DOHH2 (cell line): Measurements from ENCODE around the gene API5.
A peak's percentile ranks its signal among the peaks of the same experiment; 100 is the strongest.

Experiments used
- H3F3A ChIP-seq: fragments of 200-600 bp; sonication (generic), shearing (Covaris generic); 2 replicates; pipeline ENCODE4 v1.6.0; 2016; ENCODE audit warnings: antibody characterized with exemption, mild to moderate bottlenecking; ENCODE audit not compliant: control insufficient read depth, insufficient read depth
- H3K27ac ChIP-seq: fragments of 200-600 bp; sonication (generic); 2 replicates; pipeline ENCODE4 v1.5.1; 2014; ENCODE audit warnings: low read depth, mild to moderate bottlenecking, low read length, moderate library complexity
- H3K27me3 ChIP-seq: fragments of 200-600 bp; sonication (generic); 2 replicates; pipeline ENCODE4 v1.6.1; 2014; ENCODE audit warnings: mild to moderate bottlenecking, low read length, mixed read lengths; ENCODE audit not compliant: control insufficient read depth
- H3K36me3 ChIP-seq: fragments of 200-600 bp; sonication (generic); 2 replicates; pipeline ENCODE4 v1.6.1; 2014; ENCODE audit warnings: mild to moderate bottlenecking, low read length, moderate library complexity, mixed read lengths; ENCODE audit not compliant: control insufficient read depth
- H3K4me1 ChIP-seq: fragments of 200-600 bp; sonication (generic); 2 replicates; pipeline ENCODE4 v1.6.1; 2014; ENCODE audit warnings: mild to moderate bottlenecking, low read length, mixed read lengths; ENCODE audit not compliant: control insufficient read depth
- H3K4me2 ChIP-seq: fragments of 200-600 bp; sonication (generic); 2 replicates; pipeline ENCODE4 v1.6.0; 2014; ENCODE audit warnings: mild to moderate bottlenecking, low read length, moderate library complexity
- H3K4me3 ChIP-seq: fragments of 200-600 bp; sonication (generic); 2 replicates; pipeline ENCODE4 v1.5.1; 2014; ENCODE audit warnings: mild to moderate bottlenecking, low read length, mixed read lengths
- H3K79me2 ChIP-seq: fragments of 200-600 bp; sonication (generic); 2 replicates; pipeline ENCODE4 v1.6.1; 2014; ENCODE audit warnings: mild to moderate bottlenecking, low read length, mixed read lengths; ENCODE audit not compliant: control insufficient read depth
- H3K9me2 ChIP-seq: fragments of 200-600 bp; sonication (generic); replicated peaks from 2 replicates; pipeline ENCODE4 v1.6.1; 2014; ENCODE audit warnings: mild to moderate bottlenecking, low read length, mixed read lengths; ENCODE audit not compliant: control insufficient read depth
- H3K9me3 ChIP-seq: fragments of 200-600 bp; sonication (generic); 2 replicates; pipeline ENCODE4 v1.6.1; 2014; ENCODE audit warnings: antibody characterized with exemption, low read length, mixed read lengths; ENCODE audit not compliant: control insufficient read depth, insufficient read depth
- H4K20me1 ChIP-seq: fragments of 200-600 bp; sonication (generic); 2 replicates; pipeline ENCODE4 v1.6.0; 2014; ENCODE audit warnings: low read depth, mild to moderate bottlenecking, antibody characterized with exemption, low read length, moderate library complexity; ENCODE audit not compliant: control insufficient read depth, insufficient read depth
- EZH2phosphoT487 ChIP-seq: fragments of 200-600 bp; sonication (generic); IDR thresholded peaks from 2 replicates; pipeline ENCODE4 v1.6.1; 2017; ENCODE audit warnings: borderline replicate concordance, mild to moderate bottlenecking, antibody characterized with exemption, low read length, moderate library complexity, mixed read lengths
- TF ChIP-seq, protein P1 (sequence below): fragments of 200-600 bp; sonication (generic); IDR thresholded peaks from one replicate; pipeline ENCODE4 v1.5.1; 2014; ENCODE audit warnings: antibody characterized with exemption, mild to moderate bottlenecking, low read depth, low read length; ENCODE audit not compliant: poor library complexity, severe bottlenecking

Gene API5

DNA sequence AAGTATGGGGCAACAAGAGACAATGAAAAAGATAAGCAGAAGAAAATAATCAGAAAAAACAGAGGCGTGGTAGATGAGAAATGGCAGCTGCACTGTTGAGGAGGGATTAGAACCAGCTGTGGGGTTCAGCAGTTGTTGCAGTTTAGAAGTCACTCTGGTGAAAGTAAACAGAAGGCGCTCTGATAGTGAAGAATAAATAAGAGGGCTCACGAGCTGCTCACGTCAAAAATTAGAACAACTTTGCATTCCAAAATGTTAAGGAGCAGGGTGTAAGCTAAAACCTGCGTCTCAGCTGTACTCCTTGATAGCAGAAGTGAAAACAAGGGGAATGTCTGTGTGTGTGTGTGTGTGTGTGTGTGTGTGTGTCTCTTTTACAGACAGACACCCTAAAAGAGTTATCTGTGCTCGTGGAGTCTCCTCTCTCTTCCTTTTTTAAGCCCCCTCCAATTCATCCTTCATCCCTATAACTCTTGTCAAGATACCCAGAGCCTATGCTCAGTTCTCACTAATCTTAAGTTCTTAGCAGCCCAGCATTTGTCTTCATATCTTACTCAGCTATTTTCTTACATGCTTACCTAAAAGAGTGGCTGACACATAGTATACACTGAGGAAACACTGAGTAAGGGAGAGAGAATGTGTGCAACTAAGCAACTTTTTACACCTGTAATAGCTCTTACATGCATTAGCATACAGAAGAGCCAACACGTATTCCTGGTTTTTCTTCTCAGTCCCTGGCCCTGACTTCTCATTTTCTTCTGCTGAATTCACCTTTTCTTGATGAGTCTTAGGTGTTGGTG lies 55.8 kb downstream of the API5 start:
- Histone ChIP-seq H3F3A (no peaks in the 10 kb centered on the region), H4K20me1 (peaks cover 16% of the 10 kb centered on the region), H3K4me1 (peaks cover 36% of the 10 kb centered on the region), H3K36me3 (peaks cover 47% of the 10 kb centered on the region), H3K9me3 (no peaks in the 10 kb centered on the region), H3K79me2 (peaks cover 97% of the 10 kb centered on the region), H3K27ac (no peak overlapping the region), H3K27me3 (no peaks in the 10 kb centered on the region), H3K9me2 (no peaks in the 10 kb centered on the region), H3K4me2 (peak overlapping the region; percentile 27), H3K4me3 (peak overlapping the region; percentile 9; the same call in 1 of the 2 replicates)
- no peak for TF ChIP-seq EZH2phosphoT487
- TF ChIP-seq, protein P1, sequence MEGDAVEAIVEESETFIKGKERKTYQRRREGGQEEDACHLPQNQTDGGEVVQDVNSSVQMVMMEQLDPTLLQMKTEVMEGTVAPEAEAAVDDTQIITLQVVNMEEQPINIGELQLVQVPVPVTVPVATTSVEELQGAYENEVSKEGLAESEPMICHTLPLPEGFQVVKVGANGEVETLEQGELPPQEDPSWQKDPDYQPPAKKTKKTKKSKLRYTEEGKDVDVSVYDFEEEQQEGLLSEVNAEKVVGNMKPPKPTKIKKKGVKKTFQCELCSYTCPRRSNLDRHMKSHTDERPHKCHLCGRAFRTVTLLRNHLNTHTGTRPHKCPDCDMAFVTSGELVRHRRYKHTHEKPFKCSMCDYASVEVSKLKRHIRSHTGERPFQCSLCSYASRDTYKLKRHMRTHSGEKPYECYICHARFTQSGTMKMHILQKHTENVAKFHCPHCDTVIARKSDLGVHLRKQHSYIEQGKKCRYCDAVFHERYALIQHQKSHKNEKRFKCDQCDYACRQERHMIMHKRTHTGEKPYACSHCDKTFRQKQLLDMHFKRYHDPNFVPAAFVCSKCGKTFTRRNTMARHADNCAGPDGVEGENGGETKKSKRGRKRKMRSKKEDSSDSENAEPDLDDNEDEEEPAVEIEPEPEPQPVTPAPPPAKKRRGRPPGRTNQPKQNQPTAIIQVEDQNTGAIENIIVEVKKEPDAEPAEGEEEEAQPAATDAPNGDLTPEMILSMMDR = no peak

DNA sequence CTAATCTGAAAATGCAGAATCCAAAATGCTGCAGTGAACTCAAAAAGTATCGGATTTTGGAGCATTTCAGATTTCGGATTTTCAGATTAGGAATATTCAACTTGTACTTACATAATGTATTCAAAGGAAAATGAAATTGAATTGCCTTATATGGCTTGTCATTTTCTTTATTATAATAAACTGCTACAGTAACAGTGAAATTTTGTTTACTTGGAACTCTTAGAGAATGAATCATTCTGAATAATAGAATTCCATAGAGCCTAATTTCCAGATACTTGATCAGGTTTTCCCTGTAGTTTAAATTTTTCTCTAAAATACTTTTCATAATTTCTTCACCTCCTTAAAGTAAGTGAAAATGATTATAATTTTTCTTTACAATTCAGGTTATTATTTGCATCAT lies 64.3 kb downstream of the API5 start:
- Histone ChIP-seq H3K27me3 (no peaks in the 10 kb centered on the region), H3K79me2 (peaks cover 63% of the 10 kb centered on the region), H3K9me2 (no peaks in the 10 kb centered on the region), H3K36me3 (peaks cover 40% of the 10 kb centered on the region), H4K20me1 (peaks cover 6% of the 10 kb centered on the region; the same call in 1 of the 2 replicates), H3K27ac (no peak overlapping the region), H3K4me3 (no peak overlapping the region), H3K4me1 (no peaks in the 10 kb centered on the region), H3K9me3 (no peaks in the 10 kb centered on the region), H3F3A (no peaks in the 10 kb centered on the region), H3K4me2 (no peak overlapping the region)
- TF ChIP-seq, protein P1 = no peak
- TF ChIP-seq EZH2phosphoT487 = no peak

DNA sequence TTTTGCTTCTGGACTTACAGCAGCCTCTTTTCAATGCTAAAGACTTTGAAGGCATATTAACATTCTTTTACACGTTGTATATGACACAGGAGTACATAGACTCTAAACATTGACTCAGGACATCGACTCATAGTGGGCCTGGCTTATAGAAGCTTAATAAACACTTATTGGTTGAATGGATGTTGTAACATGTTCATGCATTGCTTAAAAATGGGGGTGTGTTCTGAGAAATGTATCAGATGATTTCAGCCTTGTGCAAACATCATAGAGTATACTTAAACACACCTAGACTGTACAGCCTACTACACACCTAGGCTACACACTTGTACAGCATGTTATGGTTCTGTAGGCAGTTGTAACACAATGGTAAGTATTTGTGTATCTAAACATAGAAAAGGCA lies 64.8 kb downstream of the API5 start:
- peaks cover 40% of the 10 kb centered on the region for H3K36me3 ChIP-seq
- H3K79me2 ChIP-seq = peaks cover 58% of the 10 kb centered on the region
- H3K4me2 ChIP-seq = no peak overlapping the region

More for the DNA sequence above, 64.8 kb downstream of the API5 start:
- Histone ChIP-seq H4K20me1 (peaks cover 5% of the 10 kb centered on the region; the same call in 1 of the 2 replicates), H3F3A (no peaks in the 10 kb centered on the region), H3K27me3 (no peaks in the 10 kb centered on the region), H3K4me3 (no peak overlapping the region), H3K4me1 (no peaks in the 10 kb centered on the region), H3K9me3 (no peaks in the 10 kb centered on the region), H3K27ac (no peak overlapping the region), H3K9me2 (no peaks in the 10 kb centered on the region)
- TF ChIP-seq, protein P1 = no peak
- no peak for TF ChIP-seq EZH2phosphoT487
